GM12865 (cell line): Measurements from ENCODE around the gene EIF4EBP3.
A peak's percentile ranks its signal among the peaks of the same experiment; 100 is the strongest.

Source experiments
- DNase-seq: peaks from one replicate; pipeline ENCODE4 v3.0.0; 2010; ENCODE audit warnings: low read depth
- H3K4me3 ChIP-seq: 2 replicates; pipeline ENCODE4 v1.5.1; 2011; ENCODE audit warnings: mild to moderate bottlenecking, low read depth, low read length, control low read depth
- CTCF ChIP-seq: IDR thresholded peaks from 2 replicates; pipeline ENCODE4 v1.5.1; 2011; ENCODE audit warnings: low read length, control low read depth, low read depth, inconsistent platforms; ENCODE audit not compliant: insufficient read depth; ENCODE audit errors: missing control alignments

Gene EIF4EBP3

GRCh38 chr5:140556438-140556837 lies 9.0 kb downstream of the EIF4EBP3 start:
- no peak for TF ChIP-seq CTCF
- no peak for DNase-seq
- H3K4me3 ChIP-seq = peak overlapping the region; percentile 94

- H3K4me3 ChIP-seq = peak within 1 kb of the TSS; percentile 94
- no peak for TF ChIP-seq CTCF
These were observed 9.8 kb downstream of the EIF4EBP3 start, which contains the start of gene SRA1 for GRCh38 chr5:140557136-140557805. Gene SRA1 (minus strand): TSS chr5:140557473. CDS start chr5:140557452, 21 bp downstream.

GRCh38 chr5:140557965-140558364 lies 10.5 kb downstream of the EIF4EBP3 start:
- TF ChIP-seq CTCF = no peak
- DNase-seq = no peak
- H3K4me3 ChIP-seq = peak overlapping the region; percentile 94

More at GRCh38 chr5:140557136-140557805, 9.8 kb downstream of the EIF4EBP3 start, which contains the start of gene SRA1:
- peak; percentile 93 for DNase-seq

GRCh38 chr5:140558542-140558941 lies 11.1 kb downstream of the EIF4EBP3 start:
- no peak overlapping the region for H3K4me3 ChIP-seq
- DNase-seq = no peak
- no peak for TF ChIP-seq CTCF

GRCh38 chr5:140560227-140560626 lies 12.8 kb downstream of the EIF4EBP3 start:
- no peak for DNase-seq
- TF ChIP-seq CTCF = no peak
- H3K4me3 ChIP-seq = no peak overlapping the region

- no peak overlapping the region for H3K4me3 ChIP-seq
- TF ChIP-seq CTCF = no peak
- DNase-seq = no peak
These were observed 14.5 kb downstream of the EIF4EBP3 start for GRCh38 chr5:140561753-140562523.
